HL-60 (cell line): ENCODE results near the gene GRIK5.

Experiments used
- GABPA ChIP-seq: IDR thresholded peaks from 2 replicates; pipeline ENCODE4 v1.6.1; 2012; ENCODE audit warnings: low read depth
- POLR2AphosphoS5 ChIP-seq: IDR thresholded peaks from 2 replicates; pipeline ENCODE4 v1.6.1; 2012; ENCODE audit warnings: low read depth
- TF ChIP-seq, protein P1 (sequence below): IDR thresholded peaks from one replicate; pipeline ENCODE4 v1.5.1; 2011; ENCODE audit warnings: low read length, control low read depth, inconsistent platforms; ENCODE audit not compliant: insufficient read depth
- TF ChIP-seq, protein P2 (sequence below): IDR thresholded peaks from 2 replicates; pipeline ENCODE4 v1.6.1; 2012; ENCODE audit warnings: low read depth; ENCODE audit not compliant: insufficient replicate concordance

DNA sequence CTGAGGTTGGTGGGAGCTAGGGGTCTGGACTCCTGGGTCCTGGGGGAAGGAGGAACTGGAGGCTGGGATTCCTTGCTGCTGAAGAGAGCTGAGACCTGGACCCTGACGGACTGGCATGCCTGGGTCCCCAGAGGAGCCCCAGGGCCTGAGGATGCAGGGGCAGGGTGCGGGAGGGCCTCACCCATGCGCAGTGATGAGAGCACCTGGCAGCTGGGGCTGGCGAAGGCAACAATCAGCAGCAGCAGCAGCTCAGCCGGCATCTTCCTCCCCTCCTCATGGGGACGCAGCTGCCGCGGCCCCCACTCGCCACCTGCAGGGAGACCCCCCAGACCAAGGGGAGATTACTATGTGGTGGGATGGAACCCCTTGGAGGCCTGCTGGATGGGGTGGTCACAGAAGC lies 4.5 kb downstream of the GRIK5 start:
- TF ChIP-seq, protein P1, sequence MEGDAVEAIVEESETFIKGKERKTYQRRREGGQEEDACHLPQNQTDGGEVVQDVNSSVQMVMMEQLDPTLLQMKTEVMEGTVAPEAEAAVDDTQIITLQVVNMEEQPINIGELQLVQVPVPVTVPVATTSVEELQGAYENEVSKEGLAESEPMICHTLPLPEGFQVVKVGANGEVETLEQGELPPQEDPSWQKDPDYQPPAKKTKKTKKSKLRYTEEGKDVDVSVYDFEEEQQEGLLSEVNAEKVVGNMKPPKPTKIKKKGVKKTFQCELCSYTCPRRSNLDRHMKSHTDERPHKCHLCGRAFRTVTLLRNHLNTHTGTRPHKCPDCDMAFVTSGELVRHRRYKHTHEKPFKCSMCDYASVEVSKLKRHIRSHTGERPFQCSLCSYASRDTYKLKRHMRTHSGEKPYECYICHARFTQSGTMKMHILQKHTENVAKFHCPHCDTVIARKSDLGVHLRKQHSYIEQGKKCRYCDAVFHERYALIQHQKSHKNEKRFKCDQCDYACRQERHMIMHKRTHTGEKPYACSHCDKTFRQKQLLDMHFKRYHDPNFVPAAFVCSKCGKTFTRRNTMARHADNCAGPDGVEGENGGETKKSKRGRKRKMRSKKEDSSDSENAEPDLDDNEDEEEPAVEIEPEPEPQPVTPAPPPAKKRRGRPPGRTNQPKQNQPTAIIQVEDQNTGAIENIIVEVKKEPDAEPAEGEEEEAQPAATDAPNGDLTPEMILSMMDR: no peak
- no peak for TF ChIP-seq POLR2AphosphoS5
- TF ChIP-seq, protein P2, sequence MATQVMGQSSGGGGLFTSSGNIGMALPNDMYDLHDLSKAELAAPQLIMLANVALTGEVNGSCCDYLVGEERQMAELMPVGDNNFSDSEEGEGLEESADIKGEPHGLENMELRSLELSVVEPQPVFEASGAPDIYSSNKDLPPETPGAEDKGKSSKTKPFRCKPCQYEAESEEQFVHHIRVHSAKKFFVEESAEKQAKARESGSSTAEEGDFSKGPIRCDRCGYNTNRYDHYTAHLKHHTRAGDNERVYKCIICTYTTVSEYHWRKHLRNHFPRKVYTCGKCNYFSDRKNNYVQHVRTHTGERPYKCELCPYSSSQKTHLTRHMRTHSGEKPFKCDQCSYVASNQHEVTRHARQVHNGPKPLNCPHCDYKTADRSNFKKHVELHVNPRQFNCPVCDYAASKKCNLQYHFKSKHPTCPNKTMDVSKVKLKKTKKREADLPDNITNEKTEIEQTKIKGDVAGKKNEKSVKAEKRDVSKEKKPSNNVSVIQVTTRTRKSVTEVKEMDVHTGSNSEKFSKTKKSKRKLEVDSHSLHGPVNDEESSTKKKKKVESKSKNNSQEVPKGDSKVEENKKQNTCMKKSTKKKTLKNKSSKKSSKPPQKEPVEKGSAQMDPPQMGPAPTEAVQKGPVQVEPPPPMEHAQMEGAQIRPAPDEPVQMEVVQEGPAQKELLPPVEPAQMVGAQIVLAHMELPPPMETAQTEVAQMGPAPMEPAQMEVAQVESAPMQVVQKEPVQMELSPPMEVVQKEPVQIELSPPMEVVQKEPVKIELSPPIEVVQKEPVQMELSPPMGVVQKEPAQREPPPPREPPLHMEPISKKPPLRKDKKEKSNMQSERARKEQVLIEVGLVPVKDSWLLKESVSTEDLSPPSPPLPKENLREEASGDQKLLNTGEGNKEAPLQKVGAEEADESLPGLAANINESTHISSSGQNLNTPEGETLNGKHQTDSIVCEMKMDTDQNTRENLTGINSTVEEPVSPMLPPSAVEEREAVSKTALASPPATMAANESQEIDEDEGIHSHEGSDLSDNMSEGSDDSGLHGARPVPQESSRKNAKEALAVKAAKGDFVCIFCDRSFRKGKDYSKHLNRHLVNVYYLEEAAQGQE: no peak
- TF ChIP-seq GABPA: no peak
